ENCODE results near the gene PIGP. TPM values are rescaled to one million over a fixed set of nuclear protein-coding genes. Genes with fewer than 3 reads are reported as not detected.

Gene PIGP
- total and polyA plus RNA-seq, 9 of the 15 experiments (the other 6 are each of a cell fraction or from before 2014, with no cell fraction given) = 18.3 to 122 (median 35.6) TPM

- TF ChIP-seq CTBP1 (IDR thresholded peaks at IDR 0.05; ENCODE audit: borderline replicate concordance) (no peak), ZNF311 (CRISPR knock-in tag; IDR thresholded peaks at IDR 0.05) (no peak), HMG20A (CRISPR knock-in tag; conservative IDR thresholded peaks at IDR 0.05) (no peak), ZNF76 (CRISPR knock-in tag; IDR thresholded peaks at IDR 0.05; ENCODE audit: borderline replicate concordance) (no peak), GABPB1 (CRISPR knock-in tag; IDR thresholded peaks at IDR 0.05) (no peak), LCOR (CRISPR knock-in tag; IDR thresholded peaks at IDR 0.05) (no peak), PHF20 (IDR thresholded peaks at IDR 0.05; ENCODE audit: partially characterized antibody) (no peak)
Observed at GRCh38 chr21:37032293-37032692, 40.6 kb downstream of the PIGP start (continued).

- FAIRE-seq (no peak), DNase-seq (ENCODE audit: extremely low read depth in 1 of 4, low spot score in 3 of 4) (no peak), ATAC-seq (no peak)
- CTCF ChIA-PET (ENCODE audit: low intra/inter-chr PET ratio) = no interaction called here
- Histone ChIP-seq H3K4me1 (replicated peaks in 1 of 2; ENCODE audit: control insufficient read depth in 2 of 2, insufficient read depth in 2 of 2, low read length in 2 of 2) (no peaks in the 10 kb centered on the region), H3K9me1 (ENCODE audit: control insufficient read depth, insufficient read depth, low read length) (no peaks in the 10 kb centered on the region), H3K4me2 (ENCODE audit: insufficient read depth, low read length) (no peak overlapping the region), H3K9me3 (replicated peaks; ENCODE audit: control insufficient read depth, insufficient read depth, low read depth, low read length) (no peaks in the 10 kb centered on the region), H3K79me2 (ENCODE audit: control insufficient read depth, insufficient read depth, low read length) (no peaks in the 10 kb centered on the region), H4K20me1 (replicated peaks; ENCODE audit: control insufficient read depth, insufficient read depth, low read length) (no peaks in the 10 kb centered on the region), H3K27ac (ENCODE audit: extremely low read depth, low read depth, low read length) (no peak overlapping the region), H3K27me3 (ENCODE audit: control insufficient read depth in 2 of 2, insufficient read depth in 2 of 2, low read length in 2 of 2) (no peaks in the 10 kb centered on the region), H3K36me3 (ENCODE audit: control insufficient read depth, insufficient read depth, low read length) (no peaks in the 10 kb centered on the region), H3K9ac (ENCODE audit: insufficient read depth in 1 of 2, low read depth in 2 of 2, low read length in 2 of 2) (no peak overlapping the region), H2AFZ (ENCODE audit: low read depth, low read length) (no peak overlapping the region), H3K4me3 (no peak overlapping the region)
- POLR2A ChIA-PET = no interaction called here
- WGBS (ENCODE audit: insufficient coverage, low coverage, missing lambda C conversion rate) = 32% methylated on average over 2 of the region's 4 CpGs
- BruUV-seq (replicated peaks) = no TSS peak
- intact Hi-C loops (cut with micrococcal nuclease) = no loop called here
- TF ChIP-seq ZNF512 (tag; IDR thresholded peaks at IDR 0.05) = peak; percentile 91
- 0 out of 2 replicates have a peak, but pooled peaks have one; percentile 11 for TF ChIP-seq HLTF (IDR thresholded peaks at IDR 0.05)
- 0 out of 2 replicates have a peak, but pooled peaks have one; percentile 19 for TF ChIP-seq LARP7 (IDR thresholded peaks at IDR 0.05)
- no peak for TF ChIP-seq MTA2 (IDR thresholded peaks at IDR 0.05; ENCODE audit: low read depth)
- in situ Hi-C loops (cut with MboI) = no loop called here
Observed at GRCh38 chr21:37030864-37031263, 42.0 kb downstream of the PIGP start.

Data from K562 (cell line).